Transverse colon (tissue), 4 donors: ENCODE measurements around the gene SOD2. TPM values are rescaled to one million over a fixed set of nuclear protein-coding genes. Genes with fewer than 3 reads are reported as not detected.
A peak's percentile ranks its signal among the peaks of the same experiment; 100 is the strongest.

Source experiments
- DNase-seq: peaks from one replicate; pipeline ENCODE4 v3.0.0-alpha.2; 2019
- H3K27ac ChIP-seq, 4 donors: fragments of 200-600 bp; sonication (generic); 2 replicates each; pipeline ENCODE4 v1.5.1; 2016 to 2018; ENCODE audit warnings: inconsistent platforms in 4 of 4
- H3K27me3 ChIP-seq: fragments of 200-600 bp; sonication (generic); 2 replicates; pipeline ENCODE4 v1.5.1; 2017; ENCODE audit warnings: inconsistent platforms
- H3K36me3 ChIP-seq, 4 donors: fragments of 200-600 bp; sonication (generic); 2 replicates each; pipeline ENCODE4 v1.5.1; 2017 to 2019; ENCODE audit warnings: inconsistent platforms in 4 of 4
- H3K4me1 ChIP-seq, 4 donors: fragments of 200-600 bp; sonication (generic); 2 replicates each; pipeline ENCODE4 v1.5.1; 2017 to 2020; ENCODE audit warnings: inconsistent platforms in 4 of 4
- H3K4me3 ChIP-seq, 4 donors: fragments of 200-600 bp; sonication (generic); 1 replicate in 1 of 4; 2 replicates in 3 of 4; pipeline versions ENCODE4 v1.5.1 to v1.6.1; 2017 to 2019; ENCODE audit warnings: inconsistent platforms in 4 of 4
- H3K9me3 ChIP-seq, 2 donors: fragments of 200-600 bp; sonication (generic); 2 replicates each; pipeline ENCODE4 v1.5.1; 2017 to 2019; ENCODE audit warnings: inconsistent platforms in 2 of 2
- CTCF ChIP-seq, 5 experiments: fragments of 200-600 bp in 3 of 5; fragments of 450-650 bp in 2 of 5; sonication (generic) in 3 of 5; IDR thresholded peaks; 1 replicate in 2 of 5; 2 replicates in 3 of 5; pipeline ENCODE4 v1.5.1; 2016 to 2017; ENCODE audit warnings: antibody characterized with exemption in 5 of 5, inconsistent platforms in 3 of 5, mild to moderate bottlenecking in 2 of 5, moderate library complexity in 1 of 5
- EP300 ChIP-seq: sonication (generic); formaldehyde crosslinking; IDR thresholded peaks from one replicate; pipeline ENCODE4 v1.6.1; 2017; ENCODE audit warnings: antibody characterized with exemption, low read depth
- POLR2A ChIP-seq: fragments of 450-650 bp; IDR thresholded peaks from one replicate; pipeline ENCODE4 v1.6.1; 2016; ENCODE audit warnings: antibody characterized with exemption, mild to moderate bottlenecking, moderate library complexity
- POLR2AphosphoS5 ChIP-seq, 3 donors: sonication (generic); formaldehyde crosslinking; IDR thresholded peaks; one replicate each; pipeline ENCODE4 v1.6.1; 2016; ENCODE audit warnings: antibody characterized with exemption in 3 of 3
- WGBS, 2 donors: methylation state at CpG; one replicate each; pipeline ENCODE4 v1.1.5; 2018; ENCODE audit warnings: low coverage in 1 of 2; 5-methylcytosine and 5-hydroxymethylcytosine counted together
- in situ Hi-C, 4 donors: fragments of 200-750 bp; cut with MboI; loops; one replicate each; pipeline versions ENCODE4 v1.15.0 to v1.15.1; 2017; ENCODE audit warnings: low sequenced_read_pairs in 3 of 4, low pct_ligation_motif_present in 1 of 4, low pct_unique_long_range_greater_than_20kb in 1 of 4
- intact Hi-C: fragments of 100-400 bp; cut with DNase I; formaldehyde crosslinking; loops from one replicate; pipeline ENCODE4 v1.15.1; 2023; ENCODE audit warnings: low total_unique reads
- total RNA-seq, 4 donors: library from RNA; depleted of rRNA; stranded (reverse); fragments of >200 nt; gene quantifications; one replicate each; pipeline ENCODE4 v1.1.0, GENCODE V29; 2016

The SOD2 gene
- total RNA-seq, 4 donors from 2014 or later: 170 to 272 (median 224) TPM

GRCh38 chr6:159655409-159655988 lies 37.5 kb downstream of the SOD2 start:
- Histone ChIP-seq H3K27me3 (no peaks in the 10 kb centered on the region), H3K4me3 (no peak overlapping the region), H3K36me3 (no peaks in the 10 kb centered on the region), H3K27ac (no peak overlapping the region), H3K9me3 (no peaks in the 10 kb centered on the region), H3K4me1 (peaks cover 0 to 6% (median 0%) of the 10 kb centered on the region in 4 donors)
- 77% methylated on average over 9 of the region's 9 CpGs; no CpG with 5 or more reads in 1 of the 2 donors for WGBS, 2 donors
- no peak for DNase-seq
- intact Hi-C loops: loop anchor here (1.0 kb wide), 1 partner anchor 481 kb away; no protein-coding TSS in a partner anchor
- TF ChIP-seq CTCF (IDR thresholded peaks at IDR 0.05) (no peak), POLR2A (no peak), POLR2AphosphoS5 (IDR thresholded peaks at IDR 0.05) (no peak), EP300 (no peak)
- in situ Hi-C loops: no loop called here

- Histone ChIP-seq H3K27me3 (no peaks in the 10 kb centered on the region), H3K27ac (no peak overlapping the region), H3K36me3 (no peaks in the 10 kb centered on the region), H3K4me3 (no peak overlapping the region), H3K4me1 (peaks cover 0 to 6% (median 0%) of the 10 kb centered on the region in 4 donors), H3K9me3 (no peaks in the 10 kb centered on the region)
- TF ChIP-seq CTCF (IDR thresholded peaks at IDR 0.05): peak; percentile 54 to 69 (median 65)
- no peak for TF ChIP-seq POLR2A
- intact Hi-C loops (loop anchor here (1.0 kb wide), 1 partner anchor 480 kb away; no protein-coding TSS in a partner anchor), in situ Hi-C loops (no loop called here)
- WGBS, 2 donors: 0% methylated on average over 2 of the region's 2 CpGs
- no peak for DNase-seq
These were observed 38.5 kb downstream of the SOD2 start for GRCh38 chr6:159654483-159655098.

- TF ChIP-seq POLR2AphosphoS5 (IDR thresholded peaks at IDR 0.05): no peak
- no peak for TF ChIP-seq EP300
- no peak for TF ChIP-seq POLR2A
- TF ChIP-seq CTCF (IDR thresholded peaks at IDR 0.05): no peak
- intact Hi-C loops: no loop called here
- H3K27me3 ChIP-seq: no peaks in the 10 kb centered on the region
- no peak overlapping the region for H3K27ac ChIP-seq
- no peaks in the 10 kb centered on the region for H3K9me3 ChIP-seq
- in situ Hi-C loops: no loop called here
- H3K36me3 ChIP-seq: no peaks in the 10 kb centered on the region
- H3K4me1 ChIP-seq: peaks cover 0 to 6% (median 0%) of the 10 kb centered on the region in 4 donors
- 83 to 92% methylated on average over 3 to 8 of the region's 8 CpGs for WGBS, 2 donors
- no peak for DNase-seq
- H3K4me3 ChIP-seq: no peak overlapping the region
These were observed 42.7 kb downstream of the SOD2 start for GRCh38 chr6:159650314-159650713.

- DNase-seq: no peak
- 85 to 93% methylated on average over 3 to 7 of the region's 7 CpGs for WGBS, 2 donors
- Histone ChIP-seq H3K27ac (no peak overlapping the region), H3K9me3 (no peaks in the 10 kb centered on the region), H3K4me1 (no peaks in the 10 kb centered on the region), H3K27me3 (no peaks in the 10 kb centered on the region), H3K4me3 (no peak overlapping the region), H3K36me3 (no peaks in the 10 kb centered on the region)
- intact Hi-C loops (no loop called here), in situ Hi-C loops (loop anchor here in 2 of 4 donors (10.0 kb wide), 1 partner anchor 475 kb away; no protein-coding TSS in a partner anchor)
- TF ChIP-seq EP300 (no peak), CTCF (IDR thresholded peaks at IDR 0.05) (no peak)
These were observed 43.6 kb downstream of the SOD2 start for GRCh38 chr6:159649441-159649840.
